ENCODE results near the gene CORO2A. TPM values are rescaled to one million over a fixed set of nuclear protein-coding genes. Genes with fewer than 3 reads are reported as not detected.

CORO2A gene
- total RNA-seq, 1 experiment from 2014 or later = 15.8 TPM

DNA sequence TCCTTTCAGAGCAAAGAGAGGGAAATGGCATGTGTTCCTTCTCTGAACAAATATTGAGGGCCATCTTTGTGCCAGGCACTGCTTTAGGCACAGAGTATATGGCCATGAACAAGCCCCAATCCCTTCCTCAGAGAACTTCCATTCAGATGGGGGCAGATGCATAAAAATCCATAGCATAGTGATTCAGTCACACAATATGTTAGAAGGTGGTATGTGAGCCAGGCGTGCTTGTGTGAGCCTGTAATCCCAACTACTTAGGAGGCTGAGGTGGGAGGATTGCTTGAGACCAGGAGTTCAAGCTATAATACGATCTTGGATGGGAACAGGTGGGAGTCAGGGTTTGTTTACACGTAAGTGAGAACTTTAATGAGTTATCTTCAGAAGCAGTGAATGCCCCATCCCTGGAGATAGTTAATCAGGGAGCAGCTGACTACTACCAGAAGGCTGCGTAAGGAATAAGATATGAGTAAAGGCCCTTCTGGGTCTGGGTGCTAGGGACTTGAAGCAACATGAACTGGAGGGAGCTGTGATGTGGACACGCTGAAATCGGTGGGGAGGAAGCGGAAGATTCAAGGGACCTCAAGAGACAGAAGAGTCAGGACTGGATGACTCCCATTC lies 108.8 kb downstream of the CORO2A start:
- Histone ChIP-seq H3K27ac (ENCODE audit: insufficient read length, low read depth, low read length) (no peak overlapping the region), H3T11ph (ENCODE audit: low read length) (no peak overlapping the region), H2BK12ac (ENCODE audit: insufficient read length, low read depth, low read length) (no peak overlapping the region), H3K4me1 (ENCODE audit: insufficient read depth, low read length) (no peaks in the 10 kb centered on the region), H2BK20ac (ENCODE audit: low read depth, low read length, poor library complexity, severe bottlenecking) (no peak overlapping the region), H3K79me2 (ENCODE audit: insufficient read depth, low read length) (no peaks in the 10 kb centered on the region), H4K5ac (ENCODE audit: insufficient read length, low read depth, low read length) (no peak overlapping the region), H2BK120ac (ENCODE audit: low read depth, low read length, poor library complexity, severe bottlenecking) (no peak overlapping the region), H3K9ac (ENCODE audit: extremely low read depth, insufficient read length, low read length) (no peak overlapping the region), H3K18ac (ENCODE audit: insufficient read length, low read depth, low read length) (no peak overlapping the region), H2AFZ (ENCODE audit: low read length) (no peak overlapping the region), H2BK15ac (ENCODE audit: low read depth, low read length) (no peak overlapping the region), H4K20me1 (ENCODE audit: control insufficient read depth, insufficient read depth, insufficient read length) (no peaks in the 10 kb centered on the region), H3K79me1 (ENCODE audit: insufficient read depth, low read depth, low read length, poor library complexity, severe bottlenecking) (no peaks in the 10 kb centered on the region), H4K8ac (replicated peaks; ENCODE audit: insufficient read length, low read depth, low read length) (no peak overlapping the region), H3K23ac (ENCODE audit: insufficient read length, low read depth, low read length) (no peak overlapping the region), H3K9me3 (ENCODE audit: control insufficient read depth, low read depth, low read length) (no peaks in the 10 kb centered on the region), H3K56ac (ENCODE audit: insufficient read length, low read depth, low read length) (no peak overlapping the region), H2BK5ac (ENCODE audit: insufficient read length, low read length) (no peak overlapping the region), H3K4ac (ENCODE audit: low read depth, low read length) (no peak overlapping the region), H3K14ac (ENCODE audit: insufficient read depth, low read length) (no peak overlapping the region), H3K4me2 (ENCODE audit: insufficient read depth, insufficient read length, low read length) (no peak overlapping the region), H4K91ac (ENCODE audit: insufficient read length, low read depth, low read length) (no peak overlapping the region), H3K23me2 (ENCODE audit: insufficient read length, low read depth, low read length, poor library complexity, severe bottlenecking) (no peaks in the 10 kb centered on the region), H3K27me3 (ENCODE audit: insufficient read depth, low read length) (no peaks in the 10 kb centered on the region), H2AK5ac (ENCODE audit: insufficient read length, low read length) (no peak overlapping the region)
- H3K9me3 Mint-ChIP-seq = peaks cover 0 to 2% of the 10 kb centered on the region in 2 experiments; a peak in 2 of 5 replicates
- no peak for TF ChIP-seq CTCF (conservative IDR thresholded peaks at IDR 0.05)
- H3K27ac Mint-ChIP-seq = peak overlapping the region in 2 of 3 experiments; percentile 1 to 52; a peak in 3 of 7 replicates
- no peak overlapping the region for H3K4me3 Mint-ChIP-seq
- DNase-seq = no peak
- peaks cover 9% of the 10 kb centered on the region for H3K27me3 Mint-ChIP-seq (ENCODE audit: low read depth)
- peaks cover 18 to 22% of the 10 kb centered on the region in 2 experiments for H3K4me1 Mint-ChIP-seq
- WGBS (ENCODE audit: extremely low coverage, insufficient read length, low lambda C conversion rate) = no CpG with 5 or more reads among the region's 7 CpGs
- peaks cover 5 to 43% (median 31%) of the 10 kb centered on the region in 3 experiments for H3K36me3 Mint-ChIP-seq (ENCODE audit: insufficient read depth in 1 of 3, low read depth in 3 of 3)
